IPS-NIHi7 (cell line): Measurements from ENCODE around the gene NEURL2.
"Not testable (repeated sequence)": the region's sequence is repeated elsewhere in the genome, so short reads cannot be mapped to it uniquely, and the experiment has no call there.

Experiments used
- DNase-seq: peaks from one replicate; pipeline ENCODE4 v3.0.0; 2012; ENCODE audit warnings: mixed read lengths; ENCODE audit errors: extremely low spot score

The NEURL2 gene

GRCh38 chr20:45920462-45921336 is 29.7 kb upstream of the NEURL2 start:
- DNase-seq: no peak

DNA sequence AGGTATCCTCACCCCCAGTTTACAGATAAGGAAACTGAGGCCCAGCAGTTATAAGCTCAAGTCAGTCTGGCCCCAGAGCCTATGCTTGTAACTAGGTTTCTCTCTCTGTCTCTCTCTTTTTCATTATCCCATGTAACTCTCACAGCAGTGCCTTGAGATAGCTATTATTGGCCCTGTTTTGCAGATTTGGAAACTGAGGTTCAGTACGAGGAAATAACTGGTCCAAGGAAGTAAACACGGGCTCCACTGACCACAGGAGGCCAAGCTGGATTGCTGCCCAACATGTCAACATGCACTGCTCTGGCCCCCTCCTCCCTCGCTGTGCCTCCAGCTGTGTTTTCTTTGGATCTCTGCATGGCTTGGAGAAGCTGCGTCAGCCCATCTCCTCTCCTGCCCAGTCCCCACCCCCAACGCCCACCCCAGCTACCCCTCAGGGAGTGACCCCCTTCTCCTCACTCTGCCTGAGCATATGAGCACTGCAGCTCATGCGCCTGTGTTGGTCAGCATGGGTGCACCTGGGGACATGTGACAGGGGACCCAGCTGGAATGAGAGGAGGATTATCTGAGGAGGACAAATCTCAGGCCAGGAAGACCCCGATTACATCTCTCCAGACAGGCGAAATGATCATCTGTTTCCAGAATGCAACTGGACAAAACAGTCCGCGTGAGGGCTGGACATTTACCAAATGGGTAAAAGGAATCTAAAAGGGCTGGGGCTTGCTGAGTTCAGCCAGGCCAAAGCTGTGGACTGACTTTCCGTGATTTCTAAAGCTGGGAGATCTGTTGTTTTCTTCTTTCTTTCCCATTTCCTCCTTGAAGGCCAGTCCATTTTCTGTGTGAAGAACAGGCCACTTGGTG is 28.8 kb upstream of the NEURL2 start:
- DNase-seq: no peak

GRCh38 chr20:45918779-45919537 is 27.9 kb upstream of the NEURL2 start:
- DNase-seq: no peak

DNA sequence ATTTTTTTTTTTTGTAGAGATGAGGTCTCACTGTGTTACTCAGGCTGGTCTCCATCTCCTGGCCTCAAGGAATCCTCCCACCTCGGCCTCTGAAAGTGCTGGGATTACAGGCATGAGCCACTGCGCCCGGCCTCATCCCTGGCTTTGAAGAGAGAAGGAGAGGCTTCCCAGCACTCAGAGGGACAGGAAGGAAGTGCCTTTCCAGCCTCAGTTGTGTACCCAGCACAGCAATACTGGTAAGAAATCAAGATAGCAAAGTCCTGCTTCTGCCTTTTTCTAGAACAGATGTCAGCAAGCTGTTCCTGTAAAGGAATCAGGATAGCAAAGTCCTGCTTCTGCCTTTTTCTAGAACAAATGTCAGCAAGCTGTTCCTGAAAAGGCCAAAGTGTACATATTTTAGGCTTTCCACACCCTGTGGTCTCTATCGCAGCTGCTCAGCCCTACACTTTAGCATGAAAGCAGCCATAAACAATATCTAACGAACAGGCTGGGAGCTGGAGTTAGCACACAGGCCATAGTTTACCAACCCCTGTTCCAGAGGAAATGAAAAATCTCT is 27.3 kb upstream of the NEURL2 start:
- DNase-seq: no peak

DNA sequence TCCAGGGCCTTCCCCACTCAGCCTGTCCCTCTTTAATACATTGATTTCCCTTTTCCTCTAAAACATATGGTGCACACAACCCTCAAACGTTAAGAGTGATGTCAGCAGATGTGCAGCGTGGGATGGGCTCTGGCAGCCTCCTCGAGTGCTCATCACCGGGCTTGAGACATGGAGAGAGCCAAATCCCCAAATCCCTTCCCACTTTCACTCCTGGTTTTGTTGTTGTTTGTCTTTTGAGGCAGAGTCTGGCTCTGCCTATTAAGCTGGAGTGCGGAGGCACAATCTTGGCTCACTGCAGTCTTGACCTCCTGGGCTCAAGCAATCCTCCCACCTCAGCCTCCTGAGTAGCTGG is 26.8 kb upstream of the NEURL2 start:
- DNase-seq: no peak

- no peak for DNase-seq
Observed at GRCh38 chr20:45913116-45913515, 22.1 kb upstream of the NEURL2 start.

- DNase-seq: no peak
Observed at GRCh38 chr20:45912344-45912682, 21.3 kb upstream of the NEURL2 start.

DNA sequence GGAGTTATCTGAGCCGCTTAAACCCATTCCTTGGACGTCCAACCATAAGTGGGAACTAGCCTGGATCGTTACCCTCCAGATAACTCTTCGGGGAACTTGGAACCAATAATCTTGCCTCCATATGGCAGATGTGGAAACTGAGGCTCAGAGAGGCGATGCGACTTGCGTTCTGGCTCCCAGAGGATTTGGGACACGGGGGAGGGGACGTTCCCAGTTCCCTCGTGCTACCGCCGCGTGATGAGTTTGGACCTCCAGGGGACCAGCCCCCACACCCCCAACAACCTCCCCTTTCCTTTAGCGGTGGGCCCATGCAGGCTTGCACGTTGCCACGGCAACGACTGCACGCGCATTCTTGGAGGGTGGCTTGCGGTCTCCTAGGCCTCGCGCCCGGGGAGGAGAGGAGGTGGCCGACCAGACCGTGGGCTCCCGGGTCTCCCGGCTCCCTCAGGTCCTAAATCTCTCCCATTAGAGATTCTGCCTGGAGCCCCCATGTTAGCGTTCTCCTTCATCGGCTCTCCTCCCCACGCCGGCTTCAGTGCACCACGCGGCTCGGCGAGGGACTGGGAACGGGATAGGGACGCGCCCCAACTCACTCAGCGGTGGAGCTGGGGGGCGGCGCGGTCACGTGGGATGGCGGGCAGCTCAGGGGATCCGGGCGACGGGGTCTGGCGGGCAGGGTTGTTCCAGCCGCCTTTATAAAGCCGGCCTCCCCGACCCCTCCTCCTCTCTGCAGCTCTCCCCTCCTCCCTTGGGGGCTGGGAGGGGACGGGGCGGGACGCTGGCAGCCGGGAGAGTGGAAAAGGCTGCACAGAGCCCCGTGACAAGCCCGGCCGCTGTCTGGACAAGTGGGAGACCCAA is 20.7 kb upstream of the NEURL2 start, which contains the start of gene PLTP:
TSS of gene PLTP (minus strand) at position 670 of the 858 bp plus-strand sequence. CDS start 703 bp downstream, outside the sequence.
- peak; percentile 68 for DNase-seq

DNA sequence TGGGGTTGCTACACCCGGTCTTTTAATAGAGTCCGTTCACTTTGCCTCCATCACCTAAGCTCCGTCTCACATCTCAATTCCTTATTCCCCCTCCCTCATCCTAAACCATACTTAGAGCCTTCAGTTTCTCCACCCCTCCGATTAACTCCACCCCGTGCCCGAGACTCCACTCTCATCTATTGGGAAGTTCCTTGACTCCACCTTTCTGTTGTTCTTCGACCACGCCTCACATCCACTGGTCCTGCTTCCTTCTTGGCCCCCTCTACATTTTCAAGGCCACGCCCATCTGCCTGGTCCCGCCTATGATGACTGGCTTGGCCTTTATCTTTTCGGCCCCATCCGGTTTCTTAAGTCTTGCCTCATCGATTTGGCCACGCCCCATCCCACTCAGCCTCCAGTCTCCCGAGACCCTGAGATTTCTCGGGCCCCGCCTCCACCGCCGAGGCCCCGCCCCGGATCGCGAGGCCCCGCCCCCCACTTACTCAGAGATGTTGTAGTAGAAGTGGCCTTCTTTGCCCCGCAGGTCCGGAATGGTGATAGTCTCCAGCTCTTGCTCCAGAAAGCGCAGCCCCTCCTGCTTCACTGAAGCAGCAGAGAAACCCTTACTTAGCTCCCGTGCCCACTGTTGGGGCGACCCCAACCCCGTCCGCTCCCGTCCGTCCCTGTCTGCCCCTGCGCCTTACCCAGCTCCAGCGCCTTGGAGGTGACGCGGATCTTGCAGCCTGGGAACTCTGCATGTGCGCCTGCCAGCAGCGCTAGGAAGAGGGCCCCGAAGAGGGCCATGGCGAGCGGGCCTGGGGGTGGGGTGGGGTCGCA is 19.9 kb upstream of the NEURL2 start:
- DNase-seq: peak; percentile 98

- no peak for DNase-seq
Observed at GRCh38 chr20:45909817-45910669, 19.0 kb upstream of the NEURL2 start.

GRCh38 chr20:45909336-45909808 is 18.4 kb upstream of the NEURL2 start:
- no peak for DNase-seq

DNA sequence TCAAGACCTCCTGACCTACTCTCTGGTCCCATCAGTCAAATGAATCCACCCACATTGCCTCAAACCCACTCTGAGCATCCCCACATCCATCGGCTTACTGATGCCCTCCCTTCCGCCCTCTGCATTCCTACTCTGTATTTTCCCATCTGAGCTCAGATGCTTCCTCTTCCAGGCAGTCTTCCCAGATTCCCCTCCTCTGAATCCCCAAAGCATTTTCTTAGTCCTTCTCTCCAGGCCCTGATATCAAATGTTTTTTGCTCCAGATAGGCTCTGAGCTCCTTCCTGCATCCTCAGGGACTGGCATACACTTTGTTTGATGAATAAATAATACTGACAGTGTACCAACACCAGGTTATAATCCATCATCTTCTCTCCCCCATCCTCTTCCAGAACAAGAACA is 17.1 kb upstream of the NEURL2 start:
- no peak for DNase-seq

DNA sequence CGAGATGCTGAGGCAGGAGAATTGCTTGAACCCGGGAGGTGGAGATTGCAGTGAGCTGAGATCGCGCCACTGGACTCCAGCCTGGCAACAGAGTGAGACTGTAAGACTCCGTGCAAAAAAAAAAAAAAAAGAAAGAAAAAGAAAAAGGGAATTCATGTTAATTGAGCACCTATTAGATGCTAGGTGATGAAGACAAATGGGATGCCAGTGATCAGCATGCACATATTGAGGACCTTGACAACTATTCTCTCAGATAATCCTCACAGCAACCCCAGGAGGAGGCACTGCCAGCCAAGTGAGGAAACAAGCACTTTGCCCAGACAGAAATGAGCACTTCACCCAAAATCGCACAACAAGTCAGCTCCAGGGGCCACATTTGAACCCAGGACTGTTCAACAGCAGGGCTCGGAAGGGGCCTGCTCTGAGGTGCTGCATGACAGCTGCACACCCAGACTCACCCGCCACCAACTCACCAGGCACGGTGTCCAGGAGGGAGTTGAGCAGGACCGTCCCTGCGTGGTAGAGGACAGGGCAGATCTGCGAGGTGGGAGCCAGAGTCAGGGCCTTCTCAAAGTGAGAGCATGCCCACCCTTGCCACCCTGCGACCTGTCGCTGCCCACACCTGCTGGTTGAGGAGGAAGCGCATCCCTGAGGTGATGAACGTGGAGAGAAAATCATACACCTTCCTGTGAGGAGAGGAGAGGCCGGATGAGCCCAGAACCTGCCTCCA is 16.4 kb upstream of the NEURL2 start:
- no peak for DNase-seq

- no peak for DNase-seq
Observed at GRCh38 chr20:45905505-45906079, 14.6 kb upstream of the NEURL2 start.

DNA sequence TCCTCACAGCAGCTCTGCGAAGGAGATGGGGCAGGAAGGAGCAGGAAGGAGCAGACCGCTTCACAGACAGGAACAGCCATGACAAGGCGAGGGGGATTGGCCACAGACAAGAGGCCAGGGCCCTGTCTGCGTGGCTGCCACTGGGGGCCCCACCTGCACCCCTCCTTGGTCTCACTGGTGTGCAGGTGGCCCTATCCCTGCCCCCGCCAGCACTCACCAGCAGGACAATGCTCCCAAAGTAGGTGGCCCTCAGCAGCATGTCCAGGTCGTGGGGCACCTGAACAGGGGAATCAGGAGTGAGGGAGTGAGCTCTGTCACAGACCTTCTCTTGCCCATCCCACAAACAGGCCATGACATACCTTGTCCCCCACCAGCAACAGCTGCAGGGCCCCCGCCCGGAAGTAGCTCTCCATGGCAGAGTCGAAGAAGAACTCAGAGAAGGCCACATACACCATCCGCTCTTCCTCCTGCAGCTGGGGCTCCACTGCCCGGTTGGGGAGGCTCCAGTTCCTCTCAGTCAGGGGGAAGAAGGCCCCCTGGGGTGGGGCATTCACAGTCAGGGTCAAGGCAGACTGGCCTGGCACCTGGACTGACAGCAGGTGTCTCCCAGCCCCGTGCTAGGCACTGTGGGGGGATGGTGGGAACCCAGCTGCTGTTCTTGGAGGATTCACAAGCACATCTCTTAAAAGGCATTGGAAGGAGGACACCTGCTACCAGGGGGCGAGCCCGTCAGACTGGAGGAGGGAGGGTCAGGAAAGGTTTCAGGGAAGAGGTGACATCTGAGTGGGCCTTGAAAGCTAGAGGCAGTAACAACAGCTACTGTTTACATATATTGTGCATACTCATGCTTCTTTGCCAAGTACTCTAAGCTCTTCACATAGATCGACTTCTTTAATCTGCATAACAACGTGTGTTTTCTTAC is 13.8 kb upstream of the NEURL2 start:
- DNase-seq: no peak

- DNase-seq: no peak
Observed at GRCh38 chr20:45902199-45902701, 11.2 kb upstream of the NEURL2 start.

GRCh38 chr20:45901332-45901731 is 10.3 kb upstream of the NEURL2 start:
- not testable (repeated sequence) for DNase-seq
